Sciatic nerve (tissue), 2 donors: ENCODE measurements around the gene KIAA1210. TPM values are rescaled to one million over a fixed set of nuclear protein-coding genes. Genes with fewer than 3 reads are reported as not detected.
"Not testable (repeated sequence)": the region's sequence is repeated elsewhere in the genome, so short reads cannot be mapped to it uniquely, and the experiment has no call there.

ENCODE experiments used
- ATAC-seq: fragments of 200-7000 bp; cut with Tn5 transposase; one replicate; pipeline ENCODE4 v1.9.1; 2020; ENCODE audit warnings: mild to moderate bottlenecking, moderate library complexity
- DNase-seq: peaks from one replicate; pipeline ENCODE4 v3.0.0-alpha.2; 2020; ENCODE audit warnings: low spot score
- intact Hi-C: fragments of 100-400 bp; cut with DNase I; formaldehyde crosslinking; loops from one replicate; pipeline ENCODE4 v1.14.2; 2022
- total RNA-seq: library from RNA; stranded (reverse); fragmentation: NEBNext Ultra II Directional; extraction: Animal tissue kit (Norgen Biotek cat#: 25700); gene quantifications from one replicate; pipeline ENCODE4 v1.2.1, GENCODE V29; 2021
- donor health status: DM: no; HTN: no; CAD: no.
- donor health status: DM: no; HTN: no; CAD: no.

KIAA1210 gene
- total RNA-seq, 1 donor from 2014 or later: 0.27 TPM

- DNase-seq (no peak), ATAC-seq (no peak)
- intact Hi-C loops: no loop called here
Observed at GRCh38 chrX:119045884-119046283, 81.7 kb downstream of the KIAA1210 start.

- ATAC-seq: no peak
- no peak for DNase-seq
- intact Hi-C loops: no loop called here
Observed at GRCh38 chrX:119042996-119043395, 84.6 kb downstream of the KIAA1210 start.

DNA sequence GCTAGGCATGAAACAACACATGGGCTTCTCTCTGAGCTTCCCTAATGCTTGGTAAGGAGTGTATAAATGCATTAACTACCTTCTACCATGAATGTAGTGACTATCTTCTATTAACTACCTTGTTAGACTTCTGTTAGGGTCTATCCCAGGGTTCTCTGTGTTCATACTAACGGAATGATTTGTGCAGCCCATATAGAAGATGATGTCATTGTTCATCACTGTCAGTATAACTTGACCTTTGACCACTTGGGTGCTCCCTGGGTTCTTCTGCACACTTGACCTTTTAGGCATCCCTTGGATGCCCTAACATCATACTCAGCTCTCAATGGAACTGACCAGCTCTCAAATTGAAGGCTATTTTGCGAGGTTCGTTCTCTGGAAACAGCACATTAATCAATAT, 85.6 kb downstream of the KIAA1210 start:
- no peak for ATAC-seq
- no peak for DNase-seq
- intact Hi-C loops: no loop called here

DNA sequence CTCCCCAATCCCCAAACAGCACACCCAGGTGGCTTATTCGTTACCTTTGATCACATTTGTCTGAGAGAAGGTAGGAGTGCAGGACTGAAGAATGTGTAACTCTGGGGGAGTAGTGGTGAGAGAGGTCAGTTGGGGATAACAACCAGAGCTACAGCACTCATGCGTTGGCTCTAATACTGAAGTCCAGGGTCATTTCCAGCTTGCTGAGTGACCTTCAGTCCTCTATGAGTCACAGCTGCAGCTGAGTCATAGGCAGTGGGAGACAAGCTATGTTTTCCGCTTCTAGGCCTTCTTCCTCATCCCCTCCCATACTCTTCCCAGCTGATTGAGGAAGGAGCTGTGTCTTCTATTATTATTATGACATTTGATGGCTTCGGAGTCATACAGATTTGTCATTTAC, 86.4 kb downstream of the KIAA1210 start:
- peak; percentile 60 for DNase-seq
- intact Hi-C loops: no loop called here
- peak; percentile 95 for ATAC-seq

- intact Hi-C loops: no loop called here
- DNase-seq: no peak
- ATAC-seq: no peak
Observed at GRCh38 chrX:119040432-119040831, 87.2 kb downstream of the KIAA1210 start.

- intact Hi-C loops: no loop called here
- ATAC-seq: no peak
- DNase-seq: no peak
Observed at GRCh38 chrX:119036107-119037029, 91.2 kb downstream of the KIAA1210 start.

- ATAC-seq (no peak), DNase-seq (no peak)
- intact Hi-C loops: no loop called here
Observed at GRCh38 chrX:119030990-119031389, 96.6 kb downstream of the KIAA1210 start.

DNA sequence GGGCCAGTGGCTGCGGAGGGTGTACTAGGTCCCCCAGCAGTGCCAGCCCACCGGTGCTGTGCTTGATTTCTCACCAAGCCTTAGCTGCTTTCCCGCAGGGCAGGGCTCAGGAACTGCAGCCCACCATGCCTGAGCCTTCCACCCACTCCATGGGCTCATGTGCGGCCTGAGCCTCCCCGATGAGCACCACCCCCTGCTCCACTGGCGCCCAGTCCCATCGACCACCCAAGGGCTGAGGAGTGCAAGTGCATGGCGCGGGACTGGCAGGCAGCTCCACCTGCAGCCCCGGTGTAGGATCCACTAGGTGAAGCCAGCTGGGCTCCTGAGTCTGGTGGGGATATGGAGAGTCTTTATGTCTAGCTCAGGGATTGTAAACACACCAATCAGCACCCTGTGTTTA, 98.0 kb downstream of the KIAA1210 start:
- ATAC-seq, DNase-seq, intact Hi-C loops: not testable (repeated sequence)

DNA sequence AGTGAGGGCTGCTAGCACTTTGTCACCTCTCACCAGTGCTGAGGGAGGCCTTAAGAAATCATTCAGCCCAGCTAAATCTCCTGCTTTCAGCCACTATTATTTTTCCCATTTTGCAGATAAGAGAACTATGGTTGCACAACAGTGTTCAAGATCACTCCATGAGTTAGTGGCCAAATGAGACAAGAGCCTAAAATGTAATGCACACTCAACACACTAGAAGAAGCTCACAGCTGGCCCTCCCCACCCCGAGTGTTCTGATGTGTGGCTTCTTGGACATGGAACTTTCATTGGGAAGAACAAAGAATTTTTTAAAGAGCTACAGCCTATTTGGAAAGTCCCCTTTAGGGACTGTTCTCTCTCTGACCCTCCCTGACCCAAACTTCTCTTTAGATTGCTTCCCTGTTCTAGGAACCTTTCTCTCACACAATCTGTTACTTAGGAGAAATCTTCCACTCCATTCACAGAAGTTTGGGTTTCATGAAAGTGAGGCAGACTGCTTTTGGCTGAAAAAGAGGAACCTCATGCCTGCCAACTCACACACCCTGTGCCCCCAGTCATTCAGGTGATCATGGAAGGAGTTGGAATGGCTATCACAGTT, 98.8 kb downstream of the KIAA1210 start:
- ATAC-seq: no peak
- intact Hi-C loops: no loop called here
- DNase-seq: no peak

Other genes with a start within 250 kb of the KIAA1210 start
- gene LONRF3, start 153.2 kb downstream of the KIAA1210 start, total RNA-seq: 5.9 TPM
- not detected for gene CT47C1, start 54.8 kb downstream of the KIAA1210 start, total RNA-seq
- gene PGRMC1, start 108.5 kb upstream of the KIAA1210 start, total RNA-seq: 131 TPM